ENCODE measurements around the gene FCHSD1.

Gene FCHSD1

GRCh38 chr5:141672841-141673813 is 21.9 kb upstream of the FCHSD1 start:
- DNase-seq = no peak

DNA sequence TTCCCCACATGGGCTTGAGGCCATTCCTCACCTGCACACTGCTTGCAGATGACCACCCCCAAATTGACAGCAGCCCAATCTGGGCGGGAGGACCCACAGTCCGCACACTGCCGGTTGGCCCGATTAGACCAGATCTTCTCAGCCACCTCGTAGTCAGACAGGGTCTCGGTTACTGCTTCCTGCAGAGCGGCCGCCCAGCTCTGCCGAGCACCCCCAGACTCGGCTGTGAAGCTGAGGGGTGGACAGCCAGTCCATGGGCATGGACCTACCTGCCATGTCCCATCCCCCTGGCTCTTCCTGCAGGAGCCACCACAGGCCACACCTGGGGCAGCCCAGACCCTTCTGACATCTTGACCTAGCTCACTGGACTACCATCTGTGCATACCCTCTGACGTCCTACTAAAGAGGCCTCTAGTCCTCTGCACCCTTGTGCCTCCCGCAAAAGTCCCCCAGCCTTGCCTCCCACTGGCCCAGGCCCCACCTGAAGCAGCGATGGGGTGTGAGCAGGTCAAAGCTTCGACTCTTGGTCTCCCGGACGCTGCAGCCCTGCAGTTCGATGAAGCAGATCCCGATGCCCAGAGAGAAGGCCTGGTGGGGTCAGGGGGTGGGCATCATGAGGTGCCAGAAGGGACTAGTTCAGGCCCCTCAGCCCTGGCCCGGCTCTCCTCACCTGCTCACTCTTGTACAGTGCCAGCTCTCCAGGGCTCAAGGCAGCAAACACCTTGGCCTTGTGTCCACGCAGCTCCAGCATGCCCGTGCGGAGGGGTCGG is 21.0 kb upstream of the FCHSD1 start:
- DNase-seq = no peak

GRCh38 chr5:141669520-141669919 is 18.3 kb upstream of the FCHSD1 start:
- DNase-seq = no peak

- no peak for DNase-seq
Observed at GRCh38 chr5:141668601-141669265, 17.5 kb upstream of the FCHSD1 start.

DNA sequence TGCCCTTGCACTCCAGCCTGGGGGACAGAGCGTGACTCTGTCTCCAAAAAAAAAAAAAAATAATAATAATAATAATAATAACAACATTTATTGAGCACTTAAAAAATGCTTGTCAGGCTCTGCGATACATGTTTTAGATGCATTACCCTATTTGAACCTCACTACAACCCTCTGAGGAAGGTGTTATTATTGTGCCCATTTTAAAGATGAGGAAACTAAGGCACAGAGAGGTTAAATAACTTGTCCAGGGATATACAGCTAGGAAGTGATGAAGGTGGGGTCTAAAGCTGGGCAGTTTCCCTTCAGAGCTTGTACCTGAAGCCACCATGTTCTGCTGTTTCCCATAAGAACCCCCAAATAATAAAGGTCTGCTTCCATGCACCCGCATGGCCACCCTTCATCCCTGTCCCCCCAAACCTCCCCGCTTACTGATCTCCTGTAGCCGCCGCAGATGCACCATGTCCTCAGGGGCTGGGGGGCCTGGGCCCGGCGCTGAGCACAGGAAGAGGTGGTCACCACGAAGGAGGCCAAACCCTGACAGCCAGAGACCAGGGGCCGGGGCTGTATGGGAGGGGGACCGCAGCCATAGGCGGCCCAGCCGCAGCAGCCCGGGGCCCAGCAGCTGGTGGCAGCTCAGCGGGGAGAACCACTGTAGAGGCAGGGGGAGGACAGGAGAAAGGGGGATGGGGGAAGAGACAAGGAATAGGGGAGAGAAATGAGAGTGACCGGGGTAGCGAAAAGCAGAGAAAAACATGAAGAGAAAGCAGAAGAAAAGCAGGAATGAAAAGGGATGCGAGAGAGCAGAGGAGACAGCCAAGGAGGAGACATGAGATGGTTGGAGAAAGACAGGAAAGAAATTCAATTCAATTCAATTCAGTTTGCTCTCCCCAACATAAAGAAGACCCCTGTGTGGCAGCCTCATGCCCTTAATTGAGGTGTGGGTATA is 15.1 kb upstream of the FCHSD1 start:
- DNase-seq = no peak

DNA sequence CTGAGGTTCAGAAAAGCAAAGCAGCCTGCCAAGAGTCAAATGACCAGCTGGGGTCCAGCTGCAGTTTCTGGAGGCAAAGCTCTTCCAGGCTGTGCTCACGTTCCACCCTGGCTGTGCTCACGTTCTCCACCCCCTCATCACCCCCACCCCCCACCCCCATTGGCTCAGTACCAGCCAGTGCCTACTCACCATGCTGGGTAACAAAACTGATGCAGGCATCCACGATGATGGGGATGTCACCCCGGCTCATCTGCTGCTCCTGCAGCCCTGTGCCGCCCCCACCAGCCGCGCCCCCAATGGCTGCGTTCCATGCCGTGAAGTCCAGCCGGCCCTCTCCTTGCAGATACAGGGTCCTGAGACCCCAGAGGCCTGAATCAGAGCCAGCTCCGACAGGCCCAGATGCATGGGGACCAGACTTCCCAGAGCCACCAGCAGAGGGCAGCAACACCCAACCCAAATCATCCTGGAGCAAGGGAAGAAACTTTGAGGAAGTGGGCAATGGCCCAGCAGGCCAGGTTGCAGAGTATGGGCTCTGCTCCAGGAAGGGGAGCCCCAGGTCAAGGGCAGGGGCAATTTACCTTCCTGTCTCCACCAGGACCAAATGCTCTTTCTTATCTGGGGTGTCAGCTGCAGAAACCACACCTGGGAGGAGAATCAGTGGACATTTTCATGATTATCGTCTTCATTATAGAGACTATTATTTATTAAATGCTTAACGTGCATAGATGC is 13.7 kb upstream of the FCHSD1 start:
- peak; percentile 65 for DNase-seq

GRCh38 chr5:141663506-141663905 is 12.3 kb upstream of the FCHSD1 start:
- no peak for DNase-seq

GRCh38 chr5:141662028-141662427 is 10.8 kb upstream of the FCHSD1 start:
- DNase-seq = no peak

GRCh38 chr5:141657937-141658545 is 6.8 kb upstream of the FCHSD1 start:
- DNase-seq = no peak

DNA sequence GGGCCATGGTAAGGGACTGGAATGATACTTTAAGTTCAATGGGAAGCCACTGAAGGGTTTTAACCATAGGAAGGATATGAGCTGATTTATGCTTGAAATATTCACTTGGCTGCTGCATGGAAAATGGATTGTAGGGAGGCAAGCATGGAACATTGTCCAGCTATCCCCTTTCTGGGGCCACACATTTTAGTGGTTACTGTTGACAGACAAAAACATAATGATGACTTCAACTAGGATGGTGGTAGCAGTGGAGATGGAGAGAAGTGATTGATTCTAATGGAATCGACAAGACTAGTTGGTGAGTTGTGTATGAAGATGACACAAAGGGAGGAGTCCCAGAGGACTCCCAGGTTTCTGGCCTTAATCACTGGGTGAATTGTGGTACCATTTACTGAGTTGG is 6.2 kb upstream of the FCHSD1 start:
- DNase-seq = no peak

- DNase-seq = no peak
Observed at GRCh38 chr5:141656396-141656795, 5.2 kb upstream of the FCHSD1 start.

- no peak for DNase-seq
Observed at GRCh38 chr5:141655020-141655419, 3.8 kb upstream of the FCHSD1 start.

GRCh38 chr5:141654298-141654697 is 3.1 kb upstream of the FCHSD1 start:
- no peak for DNase-seq

- DNase-seq = no peak
Observed at GRCh38 chr5:141651728-141652105, 499 bp upstream of the FCHSD1 start.

DNA sequence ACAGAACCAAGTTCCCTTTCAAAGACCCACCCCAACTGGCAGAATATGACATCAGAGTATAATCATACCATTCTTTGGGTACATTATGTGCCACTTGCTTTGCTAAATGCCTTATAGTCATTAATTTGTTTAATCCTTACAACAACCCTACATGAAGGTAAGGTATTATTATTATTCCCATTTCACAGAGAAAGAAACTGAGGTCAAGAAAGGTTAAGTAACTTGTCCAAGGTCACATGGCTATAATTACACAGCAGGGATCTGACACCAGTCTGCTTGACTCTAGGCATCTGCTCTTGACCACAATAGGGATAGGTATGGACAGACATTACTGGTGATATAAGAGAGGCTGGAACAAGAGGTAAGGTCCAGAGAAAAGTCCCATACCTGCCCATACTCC is 1.2 kb downstream of the FCHSD1 start:
- no peak for DNase-seq

DNA sequence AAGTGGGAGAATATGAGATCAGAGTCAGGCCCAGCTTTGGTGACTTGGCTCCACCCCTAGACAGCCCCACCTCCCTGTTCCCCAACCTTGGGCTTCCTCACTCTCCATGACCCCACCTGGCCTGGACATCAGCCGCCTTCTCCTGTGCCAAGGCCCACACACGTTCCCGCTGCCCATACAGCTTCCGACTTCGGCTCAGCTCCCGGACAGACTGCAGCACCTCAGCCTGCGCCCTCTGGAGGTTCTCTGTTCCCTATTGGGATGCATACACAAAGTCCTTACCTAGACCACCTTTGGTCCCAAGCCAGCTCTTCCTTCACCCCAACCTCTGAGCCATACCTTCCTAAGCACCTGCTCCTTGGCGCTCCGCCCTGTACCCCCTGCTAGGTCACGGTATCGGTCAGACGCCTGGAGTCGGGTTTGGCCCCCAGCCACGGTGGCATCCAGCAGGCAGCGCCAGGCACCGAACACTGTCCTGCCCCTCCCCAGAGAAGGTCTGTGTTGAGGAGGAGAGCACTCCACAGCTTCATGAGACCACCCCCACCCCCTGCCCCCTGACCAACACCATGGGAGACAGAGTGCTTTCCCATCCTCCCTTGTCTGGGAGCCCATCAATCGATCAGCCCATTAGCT is 2.0 kb downstream of the FCHSD1 start:
- no peak for DNase-seq

DNA sequence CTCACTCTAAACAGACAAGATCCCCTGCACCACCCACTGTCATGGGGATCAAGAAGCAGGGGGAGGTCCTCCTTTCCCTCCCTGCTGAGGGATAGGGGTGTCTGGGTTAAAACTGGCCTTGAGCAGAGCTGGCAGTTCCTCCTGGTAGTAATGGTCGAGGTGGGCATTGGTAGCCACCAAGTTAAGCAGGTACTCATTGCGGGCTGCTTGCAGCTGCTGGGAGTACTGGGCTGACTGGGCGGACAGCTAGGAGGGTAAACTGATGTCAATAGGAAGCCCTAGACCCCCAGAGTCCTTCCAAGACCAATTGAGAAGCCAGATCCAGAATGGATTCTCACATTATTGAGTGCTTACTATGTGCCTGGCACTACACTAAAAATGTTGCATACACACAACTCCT is 3.4 kb downstream of the FCHSD1 start:
- no peak for DNase-seq

DNA sequence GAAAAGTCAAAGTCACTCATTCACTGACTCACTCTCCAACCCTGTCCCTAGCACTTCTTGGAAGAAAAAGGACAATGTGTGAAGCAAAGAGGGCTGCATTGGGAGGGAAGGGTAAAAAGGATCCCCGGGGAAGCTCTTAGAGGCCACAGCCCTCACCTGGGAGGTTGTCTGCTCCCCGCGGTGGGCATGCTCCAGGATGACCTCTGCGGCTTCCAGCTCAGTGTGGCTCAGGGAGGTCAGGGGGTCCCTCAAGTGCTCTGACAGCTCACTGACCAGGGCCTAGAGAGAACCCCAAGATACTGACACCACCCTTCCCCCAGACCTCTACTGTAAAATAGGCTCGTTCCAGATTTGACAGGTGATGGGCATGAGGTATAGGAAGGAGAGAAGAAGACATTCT is 4.0 kb downstream of the FCHSD1 start:
- no peak for DNase-seq

DNA sequence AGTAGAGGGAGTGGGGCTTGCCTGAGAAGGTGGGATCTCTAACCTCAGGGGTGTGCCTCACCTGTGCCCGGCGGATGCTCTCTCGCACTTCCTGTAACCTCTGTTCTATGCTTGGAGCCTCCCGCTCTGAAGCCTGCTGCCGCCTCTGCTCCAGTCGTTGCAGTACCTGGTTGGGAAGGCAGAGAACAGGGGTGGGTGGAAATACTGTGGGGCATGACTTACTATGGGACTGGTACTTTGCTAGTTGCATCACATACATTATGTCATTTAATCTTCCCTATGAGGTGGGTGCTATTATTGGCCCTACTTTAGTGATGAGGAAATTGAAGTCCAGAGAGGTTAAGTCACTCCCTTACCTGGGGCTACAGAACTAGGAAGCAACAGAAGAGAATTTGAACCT is 5.2 kb downstream of the FCHSD1 start:
- no peak for DNase-seq

DNA sequence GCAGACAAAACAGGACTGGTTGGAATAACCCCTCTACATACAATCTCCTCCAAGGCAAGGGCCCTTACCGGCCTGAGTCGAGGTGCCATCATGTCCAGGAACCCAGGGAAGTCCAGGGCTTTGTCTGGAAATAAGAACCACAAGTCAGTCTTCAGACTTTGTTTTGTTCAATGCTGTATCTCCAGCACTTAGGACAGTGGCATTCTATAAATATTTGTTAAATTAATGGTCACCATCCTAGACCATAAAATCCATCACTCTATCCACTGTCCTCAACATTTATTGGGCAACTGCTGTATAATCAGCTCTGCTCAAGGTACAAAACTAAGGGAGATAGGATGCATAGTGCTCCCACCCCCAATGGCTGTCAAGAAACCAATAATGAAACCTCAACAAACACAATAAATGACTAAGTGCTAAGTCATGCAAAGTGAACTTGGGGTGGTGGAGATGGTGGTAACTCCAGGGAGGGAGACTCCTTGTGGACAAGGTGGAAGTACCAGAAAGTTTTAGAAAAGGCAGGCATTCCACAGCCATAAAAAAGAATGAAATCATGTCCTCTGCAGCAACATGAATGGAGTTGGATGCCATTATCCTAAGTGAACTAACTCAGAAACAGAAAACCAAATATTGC is 9.5 kb downstream of the FCHSD1 start:
- no peak for DNase-seq

Measured in right hindlimb (tissue), 1 donor.